Stimulated activated naive CD8-positive, alpha-beta T cell treated with anti-CD3 and anti-CD28 coated beads, Interleukin-15, amount 100 ng/mL, for 72 hours (primary cell): ENCODE results near the gene COLQ.
A peak's percentile ranks its signal among the peaks of the same experiment; 100 is the strongest.
"Not testable (repeated sequence)": the region's sequence is repeated elsewhere in the genome, so short reads cannot be mapped to it uniquely, and the experiment has no call there.

Experiments used
- ATAC-seq: fragments of 150-1000 bp; cut with Tn5 transposase; 2 replicates; pipeline ENCODE4 v1.10.0; 2021; ENCODE audit warnings: mild to moderate bottlenecking, moderate library complexity
- DNase-seq, 2 donors: peaks; one replicate each; pipeline ENCODE4 v3.0.0; 2021 to 2022
- H3K27ac Mint-ChIP-seq, 2 donors: one replicate each; pipeline ENCODE4 v1.8.0; 2022; ENCODE audit warnings: mild to moderate bottlenecking in 2 of 2, mixed read lengths in 2 of 2, moderate library complexity in 2 of 2
- H3K27me3 Mint-ChIP-seq: one replicate; pipeline ENCODE4 v1.8.0; 2022; ENCODE audit warnings: mixed read lengths
- H3K4me1 Mint-ChIP-seq: one replicate; pipeline ENCODE4 v1.8.0; 2022; ENCODE audit warnings: mild to moderate bottlenecking, mixed read lengths
- H3K4me3 Mint-ChIP-seq, 2 donors: one replicate each; pipeline ENCODE4 v1.8.0; 2022; ENCODE audit warnings: mild to moderate bottlenecking in 2 of 2, mixed read lengths in 2 of 2, moderate library complexity in 1 of 2
- H3K9me3 Mint-ChIP-seq, 2 donors: one replicate each; pipeline ENCODE4 v1.8.0; 2022; ENCODE audit warnings: mixed read lengths in 2 of 2

COLQ gene

DNA sequence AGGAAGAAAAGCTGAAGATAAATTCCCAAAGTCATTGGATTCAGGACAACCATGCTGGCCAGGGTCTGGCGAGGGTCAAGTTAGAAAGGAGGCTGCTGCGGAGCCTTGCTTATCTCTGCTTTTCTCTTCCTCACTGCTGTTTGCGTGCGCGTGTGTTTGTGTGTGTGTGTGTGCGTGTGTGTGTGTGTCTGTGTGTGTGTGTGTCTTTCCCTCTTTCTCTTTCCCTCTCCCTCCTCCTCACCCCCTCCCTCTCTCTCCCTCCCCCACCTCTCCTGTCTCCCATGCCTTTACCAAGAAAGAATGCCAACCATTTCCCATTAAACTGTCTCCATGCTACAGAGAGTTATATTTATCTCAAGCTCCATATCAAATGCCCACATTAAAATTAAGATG lies at the start of gene COLQ:
Gene COLQ (minus strand): TSS at position 134 of the 393 bp plus-strand sequence. CDS start 81 bp downstream, at position 53.
- ATAC-seq (no peak), DNase-seq (no peak)
- H3K4me3 Mint-ChIP-seq, result peak within 1 kb of the TSS; percentile 54 to 64
- H3K4me1 Mint-ChIP-seq, result peaks cover 23% of the 10 kb centered on the region
- H3K9me3 Mint-ChIP-seq, result no peaks in the 10 kb centered on the region
- peaks cover 26% of the 10 kb centered on the region for H3K27me3 Mint-ChIP-seq
- peak within 1 kb of the TSS; percentile 79 to 90 for H3K27ac Mint-ChIP-seq

DNA sequence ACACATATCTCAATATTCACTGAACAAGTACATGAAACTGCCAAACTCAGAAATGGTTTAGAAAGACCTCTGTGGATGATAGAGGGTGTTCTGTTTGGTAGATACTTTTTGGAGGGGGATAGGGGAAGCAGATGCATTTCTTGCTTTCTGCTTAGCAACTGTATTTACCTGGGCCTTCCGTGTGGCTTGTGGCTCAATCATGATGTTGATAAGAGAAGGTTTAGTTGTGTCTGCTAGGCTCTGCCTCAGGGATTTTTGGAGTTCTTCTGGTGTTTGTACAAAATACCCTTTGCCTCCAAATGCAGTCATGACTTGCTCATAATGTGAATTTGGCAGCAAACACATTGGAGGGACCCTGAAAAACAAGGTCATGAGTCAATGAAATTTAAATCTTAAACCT lies 41.7 kb upstream of the COLQ start:
- Mint-ChIP-seq H3K27me3 (no peaks in the 10 kb centered on the region), H3K27ac (peak overlapping the region in 1 of 2 donors; percentile 1), H3K4me3 (no peak overlapping the region), H3K4me1 (no peaks in the 10 kb centered on the region), H3K9me3 (no peaks in the 10 kb centered on the region)
- no peak for ATAC-seq
- no peak for DNase-seq

- no peaks in the 10 kb centered on the region for H3K27me3 Mint-ChIP-seq
These were observed 41.1 kb upstream of the COLQ start for GRCh38 chr3:15562560-15562959.

GRCh38 chr3:15558581-15558980 lies 37.1 kb upstream of the COLQ start:
- Mint-ChIP-seq H3K9me3 (no peaks in the 10 kb centered on the region), H3K4me3 (no peak overlapping the region), H3K27ac (no peak overlapping the region), H3K4me1 (peaks cover 16% of the 10 kb centered on the region), H3K27me3 (no peaks in the 10 kb centered on the region)
- ATAC-seq, result no peak
- no peak for DNase-seq

More at GRCh38 chr3:15562560-15562959, 41.1 kb upstream of the COLQ start:
- no peak overlapping the region for H3K4me3 Mint-ChIP-seq
- ATAC-seq, result no peak
- H3K4me1 Mint-ChIP-seq, result peaks cover 3% of the 10 kb centered on the region
- H3K9me3 Mint-ChIP-seq, result no peaks in the 10 kb centered on the region
- no peak overlapping the region for H3K27ac Mint-ChIP-seq
- DNase-seq, result no peak

GRCh38 chr3:15557511-15557946 lies 36.0 kb upstream of the COLQ start:
- H3K27ac Mint-ChIP-seq, result no peak overlapping the region
- H3K4me3 Mint-ChIP-seq, result no peak overlapping the region
- H3K4me1 Mint-ChIP-seq, result peaks cover 16% of the 10 kb centered on the region
- no peaks in the 10 kb centered on the region for H3K9me3 Mint-ChIP-seq
- DNase-seq (peak; percentile 47 to 61), ATAC-seq (peak; percentile 85)
- H3K27me3 Mint-ChIP-seq, result no peaks in the 10 kb centered on the region

GRCh38 chr3:15556512-15556911 lies 35.0 kb upstream of the COLQ start:
- ATAC-seq (peak; percentile 85), DNase-seq (no peak)
- peaks cover 16% of the 10 kb centered on the region for H3K4me1 Mint-ChIP-seq
- peak overlapping the region; percentile 52 to 90 for H3K27ac Mint-ChIP-seq
- H3K27me3 Mint-ChIP-seq, result no peaks in the 10 kb centered on the region
- H3K9me3 Mint-ChIP-seq, result no peaks in the 10 kb centered on the region
- peak overlapping the region in 1 of 2 donors; percentile 32 for H3K4me3 Mint-ChIP-seq

GRCh38 chr3:15553749-15554148 lies 32.2 kb upstream of the COLQ start:
- Mint-ChIP-seq H3K27ac (peak overlapping the region in 1 of 2 donors; percentile 20), H3K27me3 (no peaks in the 10 kb centered on the region), H3K4me1 (peaks cover 16% of the 10 kb centered on the region), H3K4me3 (no peak overlapping the region), H3K9me3 (peaks cover 0 to 7% of the 10 kb centered on the region in 2 donors)
- ATAC-seq, result no peak
- DNase-seq, result no peak

DNA sequence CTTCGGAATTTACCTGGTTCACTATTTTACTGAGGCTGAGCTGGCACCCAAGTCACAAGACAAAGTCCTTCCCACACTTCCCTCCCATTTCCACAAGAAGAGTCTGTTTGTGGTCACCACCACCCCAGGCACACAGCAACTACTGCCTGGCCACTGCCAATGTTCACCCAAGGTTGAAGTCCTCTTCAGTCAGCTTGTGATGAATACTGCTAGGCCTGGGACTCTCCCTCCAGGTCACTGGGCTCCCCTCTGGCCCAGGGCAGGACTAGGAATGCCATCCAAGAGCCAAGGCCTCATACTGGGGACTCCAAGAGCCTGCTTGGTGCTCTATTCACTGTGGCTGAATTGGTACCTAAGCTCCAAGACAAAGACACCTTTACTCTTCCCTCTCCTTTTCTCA lies 30.4 kb upstream of the COLQ start:
- Mint-ChIP-seq H3K4me3 (no peak overlapping the region), H3K4me1 (peaks cover 10% of the 10 kb centered on the region), H3K27me3 (no peaks in the 10 kb centered on the region), H3K27ac (peak overlapping the region; percentile 44 to 85), H3K9me3 (peaks cover 0 to 9% of the 10 kb centered on the region in 2 donors)
- ATAC-seq, result no peak
- no peak for DNase-seq

GRCh38 chr3:15549846-15550245 lies 28.3 kb upstream of the COLQ start:
- Mint-ChIP-seq H3K27me3 (no peaks in the 10 kb centered on the region), H3K4me3 (no peak overlapping the region), H3K4me1 (no peaks in the 10 kb centered on the region), H3K9me3 (peaks cover 0 to 17% of the 10 kb centered on the region in 2 donors), H3K27ac (peak overlapping the region in 1 of 2 donors; percentile 50)
- no peak for DNase-seq
- ATAC-seq, result no peak

DNA sequence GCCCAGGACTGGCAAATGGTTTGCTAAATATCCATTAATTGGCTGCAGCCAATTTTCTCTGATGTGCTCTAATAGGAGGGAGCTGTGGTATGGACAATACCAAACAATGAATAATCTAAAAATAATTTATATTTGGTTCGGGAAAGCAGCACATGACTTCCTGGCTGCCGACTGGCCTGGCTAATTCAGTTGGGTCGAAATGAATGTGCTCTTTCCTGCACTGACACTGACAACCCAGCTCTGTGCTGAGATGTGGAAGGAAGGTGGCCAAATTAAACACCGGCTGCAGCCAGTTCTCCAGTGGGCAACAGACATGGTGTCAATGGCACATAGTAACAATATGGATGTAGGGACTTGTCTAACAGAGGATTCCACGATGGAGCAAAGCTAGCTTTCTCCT lies 21.1 kb upstream of the COLQ start:
- no peak overlapping the region for H3K4me3 Mint-ChIP-seq
- DNase-seq (no peak), ATAC-seq (no peak)
- H3K27me3 Mint-ChIP-seq, result no peaks in the 10 kb centered on the region
- peaks cover 20% of the 10 kb centered on the region for H3K4me1 Mint-ChIP-seq
- H3K9me3 Mint-ChIP-seq, result peaks cover 0 to 10% of the 10 kb centered on the region in 2 donors
- no peak overlapping the region for H3K27ac Mint-ChIP-seq

DNA sequence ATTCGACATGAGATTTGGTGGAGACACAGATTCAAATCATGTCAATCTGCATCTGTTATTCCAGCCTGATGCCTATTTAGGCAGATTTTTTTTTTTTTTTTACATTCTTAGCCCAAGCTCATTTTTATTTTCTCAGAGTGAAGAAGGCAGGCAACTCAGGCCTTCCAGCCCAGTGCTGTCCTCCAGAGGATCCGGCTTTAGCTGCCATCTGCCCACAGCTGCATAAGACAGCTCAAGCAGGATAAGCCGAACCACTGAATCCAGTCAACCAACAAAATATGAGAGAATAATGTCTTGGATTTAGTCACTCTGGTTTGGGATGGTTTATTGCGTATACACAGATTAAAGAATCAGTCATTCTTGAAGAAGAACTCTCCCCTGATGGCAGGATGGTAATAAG lies 19.9 kb upstream of the COLQ start:
- Mint-ChIP-seq H3K9me3 (peaks cover 0 to 4% of the 10 kb centered on the region in 2 donors), H3K4me3 (no peak overlapping the region), H3K4me1 (peaks cover 32% of the 10 kb centered on the region), H3K27ac (no peak overlapping the region), H3K27me3 (no peaks in the 10 kb centered on the region)
- DNase-seq (no peak), ATAC-seq (no peak)

GRCh38 chr3:15539066-15539465 lies 17.6 kb upstream of the COLQ start:
- DNase-seq (no peak), ATAC-seq (no peak)
- Mint-ChIP-seq H3K4me1 (peaks cover 50% of the 10 kb centered on the region), H3K27me3 (no peaks in the 10 kb centered on the region), H3K9me3 (no peaks in the 10 kb centered on the region), H3K4me3 (no peak overlapping the region), H3K27ac (no peak overlapping the region)

DNA sequence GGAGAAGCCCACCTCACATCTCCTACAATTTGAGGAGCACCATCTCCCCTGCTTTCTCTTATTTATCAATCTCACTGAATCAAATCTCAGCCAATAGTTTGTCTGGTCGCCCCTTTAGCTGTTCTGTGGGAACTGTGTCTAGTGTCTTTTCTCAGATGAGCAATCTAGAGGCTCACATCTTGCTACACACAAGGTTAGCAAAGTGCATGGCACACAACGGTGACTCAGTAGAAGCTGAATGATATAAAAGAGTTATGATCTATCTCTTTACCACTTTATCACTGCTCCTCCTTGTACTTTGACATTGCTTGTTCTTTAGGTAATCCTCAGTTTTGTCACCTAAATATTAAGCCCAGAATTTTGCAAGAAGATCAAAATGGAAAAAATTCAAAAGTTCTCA lies 16.8 kb upstream of the COLQ start:
- no peak overlapping the region for H3K4me3 Mint-ChIP-seq
- peaks cover 50% of the 10 kb centered on the region for H3K4me1 Mint-ChIP-seq
- ATAC-seq (no peak), DNase-seq (no peak)
- H3K9me3 Mint-ChIP-seq, result no peaks in the 10 kb centered on the region
- H3K27ac Mint-ChIP-seq, result no peak overlapping the region
- H3K27me3 Mint-ChIP-seq, result no peaks in the 10 kb centered on the region

GRCh38 chr3:15536856-15537255 lies 15.3 kb upstream of the COLQ start:
- Mint-ChIP-seq H3K27ac (peak overlapping the region; percentile 79 to 93), H3K27me3 (no peaks in the 10 kb centered on the region), H3K9me3 (no peaks in the 10 kb centered on the region), H3K4me3 (peak overlapping the region; percentile 58 to 68), H3K4me1 (peaks cover 50% of the 10 kb centered on the region)
- DNase-seq, result no peak
- no peak for ATAC-seq

GRCh38 chr3:15535732-15536131 lies 14.2 kb upstream of the COLQ start:
- H3K9me3 Mint-ChIP-seq, result no peaks in the 10 kb centered on the region
- peak overlapping the region; percentile 38 to 66 for H3K4me3 Mint-ChIP-seq
- peak overlapping the region; percentile 60 to 61 for H3K27ac Mint-ChIP-seq
- peaks cover 51% of the 10 kb centered on the region for H3K4me1 Mint-ChIP-seq
- ATAC-seq (peak; percentile 97), DNase-seq (peak in 1 of 2 donors; percentile 44)
- H3K27me3 Mint-ChIP-seq, result no peaks in the 10 kb centered on the region

- ATAC-seq, H3K27ac Mint-ChIP-seq, H3K9me3 Mint-ChIP-seq, DNase-seq, H3K4me3 Mint-ChIP-seq, H3K27me3 Mint-ChIP-seq: not testable (repeated sequence)
- peaks cover 51% of the 10 kb centered on the region for H3K4me1 Mint-ChIP-seq
These were observed 11.1 kb upstream of the COLQ start for GRCh38 chr3:15532614-15533013.

GRCh38 chr3:15531346-15531745 lies 9.8 kb upstream of the COLQ start:
- Mint-ChIP-seq H3K4me3 (no peak overlapping the region), H3K9me3 (no peaks in the 10 kb centered on the region), H3K27me3 (no peaks in the 10 kb centered on the region), H3K27ac (peak overlapping the region in 1 of 2 donors; percentile 23), H3K4me1 (peaks cover 38% of the 10 kb centered on the region)
- no peak for DNase-seq
- no peak for ATAC-seq
